DOHH2 (cell line): Measurements from ENCODE around the gene HOXB7.

Experiments used
- CTCF ChIP-seq: fragments of 200-600 bp; sonication (generic); IDR thresholded peaks from one replicate; pipeline ENCODE4 v1.5.1; 2014; ENCODE audit warnings: antibody characterized with exemption, mild to moderate bottlenecking, low read depth, low read length; ENCODE audit not compliant: poor library complexity, severe bottlenecking
- EZH2phosphoT487 ChIP-seq: fragments of 200-600 bp; sonication (generic); IDR thresholded peaks from 2 replicates; pipeline ENCODE4 v1.6.1; 2017; ENCODE audit warnings: borderline replicate concordance, mild to moderate bottlenecking, antibody characterized with exemption, low read length, moderate library complexity, mixed read lengths

- no peak for TF ChIP-seq CTCF
- no peak for TF ChIP-seq EZH2phosphoT487
These were observed 43.0 kb downstream of the HOXB7 start for GRCh38 chr17:48567646-48568354.
